Activated naive CD4-positive, alpha-beta T cell treated with anti-CD3 and anti-CD28 coated beads for 36 hours (primary cell): ENCODE measurements around the gene MME. TPM values are rescaled to one million over a fixed set of nuclear protein-coding genes. Genes with fewer than 3 reads are reported as not detected.

Experiments used
- CTCF ChIA-PET: fragments of 350-600 bp; sonication (Branson Sonifier 250); formaldehyde crosslinking; loops from one replicate; lab custom pipeline; 2021; ENCODE audit warnings: antibody characterized with exemption; lab: Charles Lee
- DNase-seq: peaks from one replicate; pipeline ENCODE4 v3.0.0-alpha.2; 2020
- H3K27ac Mint-ChIP-seq: one replicate; pipeline ENCODE4 v1.8.0; 2021; ENCODE audit warnings: mild to moderate bottlenecking, mixed read lengths
- H3K27me3 Mint-ChIP-seq: one replicate; pipeline ENCODE4 v1.8.0; 2021; ENCODE audit warnings: low read depth, mixed read lengths
- H3K36me3 Mint-ChIP-seq: one replicate; pipeline ENCODE4 v1.8.0; 2021; ENCODE audit warnings: low read depth, mixed read lengths
- H3K4me1 Mint-ChIP-seq: one replicate; pipeline ENCODE4 v1.8.0; 2021; ENCODE audit warnings: low read depth, mixed read lengths
- H3K4me3 Mint-ChIP-seq: one replicate; pipeline ENCODE4 v1.8.0; 2021; ENCODE audit warnings: mild to moderate bottlenecking, moderate library complexity, mixed read lengths
- H3K9me3 Mint-ChIP-seq: one replicate; pipeline ENCODE4 v1.8.0; 2021; ENCODE audit warnings: mixed read lengths
- intact Hi-C: fragments of 100-400 bp; cut with micrococcal nuclease; formaldehyde crosslinking; loops from one replicate; pipeline ENCODE4 v1.15.1; 2023
- total RNA-seq, 2 experiments: library from RNA; stranded (reverse); gene quantifications; one replicate each; pipeline ENCODE4 v1.2.3, GENCODE V29; 2021

MME gene
- total RNA-seq, 2 experiments from 2014 or later: not detected

DNA sequence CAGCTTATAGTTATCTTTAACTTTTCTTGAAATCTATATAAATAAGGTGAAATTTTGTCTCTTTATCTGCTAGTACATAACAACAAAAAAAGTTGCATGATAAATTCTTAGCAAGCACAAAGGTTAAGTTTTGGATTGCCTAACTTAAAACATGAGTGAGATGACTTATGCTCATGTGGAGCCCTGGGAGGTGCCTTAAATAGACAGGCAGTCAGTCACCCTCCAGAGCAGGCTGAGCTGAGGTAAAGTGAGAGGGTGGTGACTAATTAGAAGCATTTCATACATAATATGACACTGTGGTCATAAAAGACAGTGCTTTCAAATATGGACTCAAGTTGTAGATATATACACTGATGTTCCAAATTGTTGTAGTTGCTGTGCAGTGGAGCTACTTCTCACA lies 14.6 kb upstream of the MME start:
- Mint-ChIP-seq H3K9me3 (no peaks in the 10 kb centered on the region), H3K27me3 (no peaks in the 10 kb centered on the region), H3K4me1 (no peaks in the 10 kb centered on the region), H3K4me3 (no peak overlapping the region), H3K27ac (no peak overlapping the region), H3K36me3 (no peaks in the 10 kb centered on the region)
- CTCF ChIA-PET: no interaction called here
- DNase-seq: no peak
- intact Hi-C loops: no loop called here

DNA sequence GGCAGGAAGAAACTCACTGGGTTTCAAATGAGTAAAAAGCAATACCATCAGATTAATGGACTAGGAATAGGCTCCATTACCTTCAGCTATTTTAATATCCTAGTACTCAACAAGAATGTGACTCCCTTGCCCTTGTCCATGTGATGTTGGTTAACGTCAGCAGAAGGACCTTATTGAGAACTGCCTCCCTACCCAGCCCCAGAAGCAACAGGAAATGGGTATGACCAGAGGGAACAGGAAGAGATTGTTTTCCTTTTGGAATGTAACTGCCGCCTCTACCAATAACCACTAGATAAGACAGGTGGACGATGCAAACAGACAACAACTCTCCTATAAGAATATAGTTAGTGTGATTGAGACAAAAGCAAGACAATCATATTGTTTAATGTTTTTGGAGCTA lies 10.4 kb upstream of the MME start:
- Mint-ChIP-seq H3K4me3 (no peak overlapping the region), H3K27ac (no peak overlapping the region), H3K27me3 (no peaks in the 10 kb centered on the region), H3K36me3 (no peaks in the 10 kb centered on the region), H3K4me1 (no peaks in the 10 kb centered on the region), H3K9me3 (no peaks in the 10 kb centered on the region)
- intact Hi-C loops: no loop called here
- DNase-seq: no peak
- CTCF ChIA-PET: no interaction called here

DNA sequence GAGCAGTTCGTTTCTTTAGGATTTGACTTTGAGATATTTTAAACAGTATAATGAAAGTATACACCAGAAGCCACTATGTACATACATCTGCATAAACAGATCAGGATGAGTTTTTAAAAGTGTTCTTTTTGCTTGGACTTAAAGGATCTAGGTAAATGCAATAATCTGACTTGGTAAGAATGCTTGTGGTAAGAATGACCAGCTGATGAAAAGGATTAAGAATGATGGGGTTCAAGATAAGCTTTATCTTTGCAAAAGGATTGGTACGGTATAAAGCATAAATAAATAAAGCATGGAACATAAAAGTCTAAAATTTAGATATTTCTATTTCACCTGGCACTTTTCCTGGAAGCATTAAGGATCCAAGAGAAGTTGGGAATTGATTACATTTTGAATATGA lies 9.8 kb upstream of the MME start:
- Mint-ChIP-seq H3K36me3 (no peaks in the 10 kb centered on the region), H3K4me1 (no peaks in the 10 kb centered on the region), H3K4me3 (no peak overlapping the region), H3K27ac (no peak overlapping the region), H3K27me3 (no peaks in the 10 kb centered on the region), H3K9me3 (no peaks in the 10 kb centered on the region)
- DNase-seq: no peak
- intact Hi-C loops: no loop called here
- CTCF ChIA-PET: interaction anchor here (0.7 kb wide), 1 partner anchor 17 kb away, joined by 3 read pairs; no protein-coding TSS in a partner anchor

DNA sequence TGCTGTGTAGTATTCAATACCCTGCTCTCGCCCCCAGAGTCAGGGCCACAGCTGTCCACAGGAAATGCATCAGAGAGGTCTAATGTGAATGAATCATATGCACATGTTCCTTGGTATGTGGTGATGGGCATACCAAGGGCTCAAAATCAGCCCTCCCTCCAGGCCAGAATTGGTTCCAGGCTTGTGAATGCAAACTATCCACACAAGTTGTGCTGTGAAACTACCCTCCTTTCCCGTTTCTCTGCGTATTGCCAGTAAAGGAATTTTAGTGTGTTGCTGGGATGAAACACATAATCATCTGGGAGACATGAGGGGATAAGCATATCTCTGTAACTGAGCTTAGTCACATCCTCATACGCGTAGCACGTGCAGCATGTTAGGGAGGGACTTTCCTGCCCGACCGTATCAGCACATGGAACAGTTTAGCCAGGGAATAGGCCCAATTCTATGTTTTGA lies 9.2 kb upstream of the MME start:
- Mint-ChIP-seq H3K27ac (no peak overlapping the region), H3K4me1 (no peaks in the 10 kb centered on the region), H3K36me3 (no peaks in the 10 kb centered on the region), H3K9me3 (peaks cover 3% of the 10 kb centered on the region), H3K27me3 (no peaks in the 10 kb centered on the region), H3K4me3 (no peak overlapping the region)
- CTCF ChIA-PET: interaction anchor here (0.7 kb wide), 1 partner anchor 18 kb away, joined by 3 read pairs; no protein-coding TSS in a partner anchor
- DNase-seq: no peak
- intact Hi-C loops: no loop called here

DNA sequence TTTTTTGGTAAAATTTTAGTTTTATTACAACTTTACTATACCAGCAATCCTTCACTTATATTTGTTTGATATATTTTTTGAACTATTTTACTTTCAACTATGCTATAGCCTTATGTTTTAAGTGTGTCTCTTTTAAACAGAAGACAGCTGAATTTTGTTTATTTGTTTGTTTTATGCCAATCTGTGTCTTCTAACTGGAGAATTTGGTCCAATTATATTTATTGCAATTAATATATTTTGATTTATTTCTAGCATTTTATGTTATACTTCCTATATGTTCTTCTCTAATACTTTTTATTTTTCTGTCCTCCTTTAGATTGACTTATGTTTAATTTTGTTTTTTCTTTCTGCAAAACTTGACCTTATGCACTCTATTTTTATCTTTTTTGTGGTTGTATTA lies 4.9 kb upstream of the MME start:
- DNase-seq: no peak
- intact Hi-C loops: no loop called here
- Mint-ChIP-seq H3K4me3 (no peak overlapping the region), H3K9me3 (peaks cover 4% of the 10 kb centered on the region), H3K36me3 (no peaks in the 10 kb centered on the region), H3K27ac (no peak overlapping the region), H3K27me3 (peaks cover 18% of the 10 kb centered on the region), H3K4me1 (peaks cover 7% of the 10 kb centered on the region)
- CTCF ChIA-PET: no interaction called here

DNA sequence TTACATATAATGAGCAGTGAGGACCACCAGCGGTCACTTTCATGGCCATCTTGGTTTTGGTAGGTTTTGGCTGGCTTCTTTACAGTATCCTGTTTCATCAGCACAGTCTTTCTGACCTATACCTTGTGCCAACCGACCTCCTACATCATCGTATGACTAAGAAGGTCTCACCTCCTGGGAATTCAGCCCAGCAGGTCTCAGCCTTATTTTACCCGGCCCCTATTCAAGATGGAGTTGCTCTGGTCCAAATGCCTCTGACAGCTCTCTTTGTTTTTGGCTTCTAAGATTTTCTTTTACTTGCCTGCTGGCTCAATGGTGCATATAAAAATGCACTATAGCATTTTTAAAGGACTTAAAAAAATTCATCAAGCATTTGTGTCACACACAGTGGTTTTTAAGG lies 3.2 kb upstream of the MME start:
- Mint-ChIP-seq H3K4me1 (peaks cover 13% of the 10 kb centered on the region), H3K27ac (no peak overlapping the region), H3K27me3 (peaks cover 29% of the 10 kb centered on the region), H3K36me3 (no peaks in the 10 kb centered on the region), H3K9me3 (peaks cover 4% of the 10 kb centered on the region), H3K4me3 (no peak overlapping the region)
- intact Hi-C loops: no loop called here
- no peak for DNase-seq
- CTCF ChIA-PET: no interaction called here

DNA sequence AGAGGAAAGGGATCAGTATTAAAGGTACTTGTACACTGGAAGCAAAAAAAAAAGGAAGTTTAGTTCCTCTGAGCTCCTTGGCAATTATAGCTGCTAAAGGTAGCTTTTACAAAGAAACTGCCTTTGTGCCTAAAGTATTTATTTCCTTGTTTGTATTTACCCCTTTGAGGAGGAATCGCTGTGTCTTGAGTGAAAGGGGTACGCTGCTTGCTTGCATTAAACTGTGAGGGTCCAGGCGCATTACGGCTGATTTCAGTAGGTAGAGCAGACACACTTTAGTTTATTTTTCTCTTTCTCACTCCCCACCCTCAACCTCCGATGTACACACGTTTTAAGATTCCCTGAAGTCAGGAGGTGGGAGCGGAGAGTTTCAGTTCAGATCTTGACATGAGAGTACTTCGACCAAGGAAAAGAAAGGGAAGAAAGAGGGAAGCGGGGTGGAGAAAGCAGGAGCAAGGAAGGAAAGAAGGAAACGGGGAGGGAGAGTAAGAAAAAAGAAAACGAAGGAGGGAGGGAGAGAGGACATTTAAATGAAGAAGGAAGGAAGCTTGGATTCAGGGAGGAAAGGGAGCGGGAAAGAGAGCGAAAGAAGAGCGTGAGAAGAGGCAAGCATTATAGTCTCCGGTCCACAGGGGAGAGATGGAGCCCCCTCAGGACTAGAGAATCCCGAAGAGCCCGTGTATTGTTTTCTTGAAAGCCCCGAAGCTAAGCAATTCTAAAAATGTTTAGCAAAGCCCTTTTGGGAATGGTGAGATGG lies 1.2 kb upstream of the MME start:
- Mint-ChIP-seq H3K27me3 (peaks cover 31% of the 10 kb centered on the region), H3K4me1 (peaks cover 13% of the 10 kb centered on the region), H3K36me3 (no peaks in the 10 kb centered on the region), H3K4me3 (no peak overlapping the region), H3K9me3 (peaks cover 4% of the 10 kb centered on the region), H3K27ac (no peak overlapping the region)
- intact Hi-C loops: no loop called here
- CTCF ChIA-PET: no interaction called here
- DNase-seq: no peak

DNA sequence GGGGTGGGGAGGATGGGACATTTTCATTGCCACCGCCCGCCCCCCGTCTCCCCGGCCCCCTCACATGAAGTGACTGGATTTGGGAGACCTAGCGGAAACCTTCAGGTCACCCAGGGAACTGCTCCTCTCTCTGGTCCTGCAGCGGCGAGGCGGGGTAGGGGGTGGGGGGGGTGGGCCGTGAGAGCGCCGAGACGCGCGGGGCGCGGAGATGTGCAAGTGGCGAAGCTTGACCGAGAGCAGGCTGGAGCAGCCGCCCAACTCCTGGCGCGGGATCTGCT lies 712 bp upstream of the MME start:
- no peak for DNase-seq
- Mint-ChIP-seq H3K27ac (no peak overlapping the region), H3K9me3 (peaks cover 4% of the 10 kb centered on the region), H3K4me3 (no peak overlapping the region), H3K4me1 (peaks cover 13% of the 10 kb centered on the region), H3K36me3 (no peaks in the 10 kb centered on the region), H3K27me3 (peaks cover 31% of the 10 kb centered on the region)
- CTCF ChIA-PET: no interaction called here
- intact Hi-C loops: no loop called here

- Mint-ChIP-seq H3K27me3 (peaks cover 31% of the 10 kb centered on the region), H3K4me3 (no peak overlapping the region), H3K4me1 (peaks cover 13% of the 10 kb centered on the region), H3K36me3 (no peaks in the 10 kb centered on the region), H3K27ac (no peak overlapping the region), H3K9me3 (peaks cover 4% of the 10 kb centered on the region)
- intact Hi-C loops: no loop called here
- CTCF ChIA-PET: no interaction called here
- no peak for DNase-seq
Observed at GRCh38 chr3:155080692-155081091, 573 bp downstream of the MME start.

GRCh38 chr3:155083313-155083905 lies 3.3 kb downstream of the MME start:
- Mint-ChIP-seq H3K9me3 (no peaks in the 10 kb centered on the region), H3K4me3 (no peak overlapping the region), H3K27ac (no peak overlapping the region), H3K27me3 (peaks cover 33% of the 10 kb centered on the region), H3K4me1 (peaks cover 13% of the 10 kb centered on the region), H3K36me3 (no peaks in the 10 kb centered on the region)
- CTCF ChIA-PET: no interaction called here
- DNase-seq: no peak
- intact Hi-C loops: no loop called here

GRCh38 chr3:155084567-155084966 lies 4.4 kb downstream of the MME start:
- Mint-ChIP-seq H3K36me3 (no peaks in the 10 kb centered on the region), H3K9me3 (no peaks in the 10 kb centered on the region), H3K27me3 (peaks cover 24% of the 10 kb centered on the region), H3K27ac (no peak overlapping the region), H3K4me1 (peaks cover 8% of the 10 kb centered on the region), H3K4me3 (no peak overlapping the region)
- intact Hi-C loops: no loop called here
- CTCF ChIA-PET: no interaction called here
- no peak for DNase-seq

DNA sequence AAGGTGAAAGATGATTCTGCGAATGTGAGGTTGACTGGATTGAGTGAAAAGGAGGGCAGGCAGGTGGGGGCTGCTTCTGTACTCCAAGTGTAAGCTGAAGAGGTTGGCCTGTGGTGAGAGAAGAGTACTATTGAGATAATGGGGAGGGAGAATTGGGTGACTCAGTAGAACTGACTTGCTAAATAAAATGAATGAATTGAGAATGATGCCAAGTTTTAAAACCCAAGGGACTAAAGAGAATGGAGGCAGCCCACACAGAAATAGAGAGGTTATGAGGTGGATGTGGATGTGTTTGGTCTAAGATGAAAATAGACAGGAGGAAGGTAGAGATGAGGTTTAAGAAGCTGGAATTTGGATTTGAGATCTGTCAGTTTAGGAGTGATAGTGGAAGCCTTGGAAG lies 5.9 kb downstream of the MME start:
- H3K36me3 Mint-ChIP-seq: no peaks in the 10 kb centered on the region
- intact Hi-C loops: no loop called here
- no peak overlapping the region for H3K27ac Mint-ChIP-seq
- CTCF ChIA-PET: no interaction called here
- DNase-seq: no peak
- peaks cover 13% of the 10 kb centered on the region for H3K27me3 Mint-ChIP-seq
- H3K4me3 Mint-ChIP-seq: no peak overlapping the region
- no peaks in the 10 kb centered on the region for H3K4me1 Mint-ChIP-seq
- no peaks in the 10 kb centered on the region for H3K9me3 Mint-ChIP-seq

DNA sequence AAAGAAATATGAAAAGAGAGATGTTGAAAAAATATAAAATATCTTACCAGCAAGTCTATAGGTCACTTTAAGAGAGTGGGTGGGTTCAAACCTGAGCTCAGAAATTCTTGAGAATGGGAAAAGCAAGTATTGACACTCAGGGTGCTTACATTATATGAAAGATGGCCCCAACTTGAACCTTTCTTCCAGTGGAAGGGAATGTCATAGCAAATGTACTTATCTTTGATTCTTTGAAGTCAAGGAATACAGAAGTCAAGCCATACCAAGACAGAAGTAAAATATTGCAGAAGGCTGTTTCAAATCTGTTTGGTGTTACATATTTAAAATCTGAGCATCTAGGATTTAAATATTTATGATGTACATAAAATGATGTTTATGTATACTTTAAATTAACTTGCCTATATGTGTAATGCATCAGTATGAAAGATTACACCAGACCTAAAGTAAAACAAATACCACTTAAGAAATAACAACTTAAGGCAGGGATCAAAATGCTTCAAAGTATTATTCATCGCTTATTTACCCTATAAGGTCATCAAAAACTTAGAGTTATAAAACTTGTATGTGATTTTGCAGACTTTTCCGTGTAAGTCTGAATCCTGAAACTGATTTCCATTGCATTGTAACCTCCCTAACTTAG lies 8.7 kb downstream of the MME start:
- DNase-seq: no peak

More for the DNA sequence above, 8.7 kb downstream of the MME start:
- no peaks in the 10 kb centered on the region for H3K4me1 Mint-ChIP-seq
- CTCF ChIA-PET: no interaction called here
- peaks cover 7% of the 10 kb centered on the region for H3K27me3 Mint-ChIP-seq
- intact Hi-C loops: no loop called here
- H3K9me3 Mint-ChIP-seq: no peaks in the 10 kb centered on the region
- H3K4me3 Mint-ChIP-seq: no peak overlapping the region
- H3K36me3 Mint-ChIP-seq: no peaks in the 10 kb centered on the region
- no peak overlapping the region for H3K27ac Mint-ChIP-seq
